ENCODE data around the gene ANKRD18B. TPM values are rescaled to one million over a fixed set of nuclear protein-coding genes. Genes with fewer than 3 reads are reported as not detected.
"Not testable (repeated sequence)": the region's sequence is repeated elsewhere in the genome, so short reads cannot be mapped to it uniquely, and the experiment has no call there.

ANKRD18B gene
- total RNA-seq, 1 experiment from 2014 or later = 9.1 TPM

DNA sequence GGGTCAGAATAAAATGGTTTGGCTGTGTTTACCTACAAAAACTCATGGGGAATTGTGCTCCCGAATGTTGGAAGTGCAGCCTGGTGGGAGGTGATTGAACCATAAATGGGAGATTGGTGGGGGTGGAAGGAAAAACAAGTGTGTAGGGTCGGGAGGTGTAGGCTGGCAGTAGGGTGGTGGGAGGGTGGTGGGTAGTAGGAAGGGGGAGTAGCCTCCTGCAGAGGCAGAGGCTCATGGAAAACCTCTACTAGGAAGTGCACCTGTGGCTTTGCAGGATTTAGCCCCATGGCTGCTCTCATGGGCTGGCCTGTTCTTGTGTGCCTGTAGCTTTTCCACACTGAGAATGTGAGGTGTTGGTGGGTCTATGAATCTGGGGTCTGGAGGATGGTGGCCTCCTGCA, 63.7 kb downstream of the ANKRD18B start:
- H3K23me2 ChIP-seq (ENCODE audit: insufficient read length, low read depth, low read length, poor library complexity, severe bottlenecking); H2BK12ac ChIP-seq (ENCODE audit: insufficient read length, low read depth, low read length); H3K9ac ChIP-seq (ENCODE audit: extremely low read depth, insufficient read length, low read length); H3K4me2 ChIP-seq (ENCODE audit: insufficient read depth, insufficient read length, low read length); H3K27me3 ChIP-seq (ENCODE audit: insufficient read depth, low read length); H4K5ac ChIP-seq (ENCODE audit: insufficient read length, low read depth, low read length); H4K8ac ChIP-seq (replicated peaks; ENCODE audit: insufficient read length, low read depth, low read length); H3K4ac ChIP-seq (ENCODE audit: low read depth, low read length); H3K79me1 ChIP-seq (ENCODE audit: insufficient read depth, low read depth, low read length, poor library complexity, severe bottlenecking); H2BK5ac ChIP-seq (ENCODE audit: insufficient read length, low read length); H3K18ac ChIP-seq (ENCODE audit: insufficient read length, low read depth, low read length); H2AFZ ChIP-seq (ENCODE audit: low read length); H3T11ph ChIP-seq (ENCODE audit: low read length); H3K79me2 ChIP-seq (ENCODE audit: insufficient read depth, low read length); H2BK15ac ChIP-seq (ENCODE audit: low read depth, low read length); H3K27ac ChIP-seq (ENCODE audit: insufficient read length, low read depth, low read length); H3K27ac Mint-ChIP-seq; H3K9me3 ChIP-seq (ENCODE audit: control insufficient read depth, low read depth, low read length); H3K23ac ChIP-seq (ENCODE audit: insufficient read length, low read depth, low read length); H3K56ac ChIP-seq (ENCODE audit: insufficient read length, low read depth, low read length); H3K9me3 Mint-ChIP-seq; DNase-seq; H3K36me3 Mint-ChIP-seq (ENCODE audit: insufficient read depth in 1 of 3, low read depth in 3 of 3); H2BK120ac ChIP-seq (ENCODE audit: low read depth, low read length, poor library complexity, severe bottlenecking); H3K4me3 Mint-ChIP-seq; H2AK5ac ChIP-seq (ENCODE audit: insufficient read length, low read length); H3K4me1 ChIP-seq (ENCODE audit: insufficient read depth, low read length); H2BK20ac ChIP-seq (ENCODE audit: low read depth, low read length, poor library complexity, severe bottlenecking); H4K91ac ChIP-seq (ENCODE audit: insufficient read length, low read depth, low read length); H3K27me3 Mint-ChIP-seq (ENCODE audit: low read depth); H4K20me1 ChIP-seq (ENCODE audit: control insufficient read depth, insufficient read depth, insufficient read length); H3K14ac ChIP-seq (ENCODE audit: insufficient read depth, low read length): not testable (repeated sequence)
- peaks cover 32% of the 10 kb centered on the region in 2 experiments for H3K4me1 Mint-ChIP-seq
- WGBS (ENCODE audit: extremely low coverage, insufficient read length, low lambda C conversion rate) = no CpG with 5 or more reads among the region's 2 CpGs

DNA sequence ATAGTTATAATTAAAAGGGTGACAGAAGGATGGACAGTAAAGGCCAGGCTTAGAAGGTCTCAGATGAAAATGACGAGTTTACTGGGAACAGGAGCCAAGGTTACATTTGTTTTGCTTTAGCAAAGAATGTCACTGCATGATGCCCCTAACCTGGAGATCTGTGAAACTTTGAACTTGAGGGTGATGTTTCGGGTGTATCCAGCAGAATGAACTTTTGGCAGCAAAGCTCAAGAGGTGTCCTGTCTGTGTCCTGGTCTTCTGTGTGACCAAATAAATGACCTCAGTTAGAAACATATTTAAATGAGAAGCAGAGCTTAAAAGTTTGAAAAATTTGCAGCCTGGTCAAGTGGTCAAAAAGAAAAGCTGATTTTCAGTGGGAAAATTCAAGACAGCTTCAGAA, 64.8 kb downstream of the ANKRD18B start:
- no CpG with 5 or more reads among the region's 2 CpGs for whole genome bisulfite sequencing (ENCODE audit: extremely low coverage, insufficient read length, low lambda C conversion rate)
- not testable (repeated sequence) for H4K5ac ChIP-seq (ENCODE audit: insufficient read length, low read depth, low read length); H4K20me1 ChIP-seq (ENCODE audit: control insufficient read depth, insufficient read depth, insufficient read length); H3K4me1 ChIP-seq (ENCODE audit: insufficient read depth, low read length); H3K14ac ChIP-seq (ENCODE audit: insufficient read depth, low read length); H3K56ac ChIP-seq (ENCODE audit: insufficient read length, low read depth, low read length); H2BK15ac ChIP-seq (ENCODE audit: low read depth, low read length); H4K91ac ChIP-seq (ENCODE audit: insufficient read length, low read depth, low read length); H3K23me2 ChIP-seq (ENCODE audit: insufficient read length, low read depth, low read length, poor library complexity, severe bottlenecking); H4K8ac ChIP-seq (replicated peaks; ENCODE audit: insufficient read length, low read depth, low read length); H3K79me2 ChIP-seq (ENCODE audit: insufficient read depth, low read length); H3K27ac ChIP-seq (ENCODE audit: insufficient read length, low read depth, low read length); H3K4me2 ChIP-seq (ENCODE audit: insufficient read depth, insufficient read length, low read length); H2AFZ ChIP-seq (ENCODE audit: low read length); H3K23ac ChIP-seq (ENCODE audit: insufficient read length, low read depth, low read length); H3K4ac ChIP-seq (ENCODE audit: low read depth, low read length); H3K27ac Mint-ChIP-seq; H3K79me1 ChIP-seq (ENCODE audit: insufficient read depth, low read depth, low read length, poor library complexity, severe bottlenecking); H3K27me3 Mint-ChIP-seq (ENCODE audit: low read depth); H3K18ac ChIP-seq (ENCODE audit: insufficient read length, low read depth, low read length); H3K4me3 Mint-ChIP-seq; H3T11ph ChIP-seq (ENCODE audit: low read length); H3K9ac ChIP-seq (ENCODE audit: extremely low read depth, insufficient read length, low read length); DNase-seq; H2AK5ac ChIP-seq (ENCODE audit: insufficient read length, low read length); H2BK20ac ChIP-seq (ENCODE audit: low read depth, low read length, poor library complexity, severe bottlenecking); H3K36me3 Mint-ChIP-seq (ENCODE audit: insufficient read depth in 1 of 3, low read depth in 3 of 3); H3K27me3 ChIP-seq (ENCODE audit: insufficient read depth, low read length); H2BK5ac ChIP-seq (ENCODE audit: insufficient read length, low read length); H3K9me3 ChIP-seq (ENCODE audit: control insufficient read depth, low read depth, low read length); H2BK12ac ChIP-seq (ENCODE audit: insufficient read length, low read depth, low read length); H2BK120ac ChIP-seq (ENCODE audit: low read depth, low read length, poor library complexity, severe bottlenecking); H3K9me3 Mint-ChIP-seq
- H3K4me1 Mint-ChIP-seq = peaks cover 30% of the 10 kb centered on the region in 2 experiments

All from H9 (cell line).